ENCODE data around the gene SMARCAL1.

DNA sequence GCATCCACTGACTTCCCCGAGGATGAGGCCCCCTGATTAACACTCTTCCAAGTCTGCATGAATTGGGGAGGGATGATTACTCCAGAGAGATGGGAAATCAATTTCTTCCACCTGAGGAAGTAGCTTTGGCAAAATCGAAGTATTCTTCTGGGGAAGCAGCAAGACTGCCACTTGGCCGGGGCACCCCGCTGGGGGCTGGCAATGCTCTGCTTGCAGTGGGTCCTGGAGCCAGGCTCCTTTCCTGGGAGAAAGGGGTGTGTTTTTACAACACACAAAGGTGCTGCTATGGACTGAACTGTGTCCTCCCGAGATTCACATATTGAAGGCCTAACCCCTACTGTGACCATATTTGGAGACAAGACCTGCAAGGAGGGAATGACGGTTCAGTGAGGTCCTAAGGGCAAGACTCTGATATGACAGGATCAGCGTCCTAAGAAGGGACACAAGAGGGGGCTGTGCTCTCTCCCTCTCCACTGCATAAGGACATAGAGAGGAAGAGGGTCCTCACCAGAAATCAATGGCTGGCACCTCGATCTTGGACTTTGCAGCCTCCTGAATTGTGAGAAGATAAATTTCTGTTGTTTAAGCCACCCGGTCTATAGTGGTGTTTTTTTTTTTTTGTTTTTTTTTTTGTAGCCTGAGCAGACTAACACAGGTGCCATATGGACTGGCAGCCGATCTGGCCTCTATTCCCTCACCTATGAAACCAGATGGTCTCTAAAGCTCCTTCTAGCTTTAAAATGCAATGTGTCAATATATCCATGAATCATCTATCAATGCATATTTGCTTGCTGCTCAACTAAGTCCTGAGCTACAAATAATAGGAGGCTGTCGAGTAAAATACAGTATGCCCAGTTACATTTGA, 3.6 kb upstream of the SMARCAL1 start:
- no peak for TF ChIP-seq POLR2A (IDR thresholded peaks at IDR 0.05)
- TF ChIP-seq, protein P1, sequence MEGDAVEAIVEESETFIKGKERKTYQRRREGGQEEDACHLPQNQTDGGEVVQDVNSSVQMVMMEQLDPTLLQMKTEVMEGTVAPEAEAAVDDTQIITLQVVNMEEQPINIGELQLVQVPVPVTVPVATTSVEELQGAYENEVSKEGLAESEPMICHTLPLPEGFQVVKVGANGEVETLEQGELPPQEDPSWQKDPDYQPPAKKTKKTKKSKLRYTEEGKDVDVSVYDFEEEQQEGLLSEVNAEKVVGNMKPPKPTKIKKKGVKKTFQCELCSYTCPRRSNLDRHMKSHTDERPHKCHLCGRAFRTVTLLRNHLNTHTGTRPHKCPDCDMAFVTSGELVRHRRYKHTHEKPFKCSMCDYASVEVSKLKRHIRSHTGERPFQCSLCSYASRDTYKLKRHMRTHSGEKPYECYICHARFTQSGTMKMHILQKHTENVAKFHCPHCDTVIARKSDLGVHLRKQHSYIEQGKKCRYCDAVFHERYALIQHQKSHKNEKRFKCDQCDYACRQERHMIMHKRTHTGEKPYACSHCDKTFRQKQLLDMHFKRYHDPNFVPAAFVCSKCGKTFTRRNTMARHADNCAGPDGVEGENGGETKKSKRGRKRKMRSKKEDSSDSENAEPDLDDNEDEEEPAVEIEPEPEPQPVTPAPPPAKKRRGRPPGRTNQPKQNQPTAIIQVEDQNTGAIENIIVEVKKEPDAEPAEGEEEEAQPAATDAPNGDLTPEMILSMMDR (IDR thresholded peaks at IDR 0.05) = no peak
